Uterus (tissue), 4 donors: Measurements from ENCODE around the gene ZPLD1. TPM values are rescaled to one million over a fixed set of nuclear protein-coding genes. Genes with fewer than 3 reads are reported as not detected.

Source experiments
- DNase-seq, 2 donors: peaks; one replicate each; pipeline ENCODE4 v3.0.0-alpha.2; 2019 to 2020
- H3K27ac ChIP-seq, 2 donors: fragments of 200-600 bp; sonication (generic); 1 replicate in 1 of 2; 2 replicates in 1 of 2; pipeline ENCODE4 v1.5.1; 2016 to 2018
- H3K27me3 ChIP-seq, 2 donors: fragments of 200-600 bp; sonication (generic); one replicate each; pipeline ENCODE4 v1.5.1; 2018 to 2019; ENCODE audit warnings: control low read depth in 1 of 2
- H3K36me3 ChIP-seq, 2 donors: fragments of 200-600 bp; sonication (generic); one replicate each; pipeline ENCODE4 v1.5.1; 2019; ENCODE audit warnings: control low read depth in 1 of 2
- H3K4me1 ChIP-seq, 2 donors: fragments of 200-600 bp; sonication (generic); one replicate each; pipeline ENCODE4 v1.5.1; 2018 to 2019; ENCODE audit warnings: control low read depth in 1 of 2
- H3K4me3 ChIP-seq, 2 donors: fragments of 200-600 bp; sonication (generic); 1 replicate in 1 of 2; 2 replicates in 1 of 2; pipeline ENCODE4 v1.5.1; 2018 to 2019; ENCODE audit warnings: mild to moderate bottlenecking in 1 of 2
- H3K9me3 ChIP-seq, 2 donors: fragments of 200-600 bp; sonication (generic); one replicate each; pipeline ENCODE4 v1.5.1; 2019; ENCODE audit warnings: control low read depth in 1 of 2
- POLR2A ChIP-seq, 2 donors: fragments of 450-650 bp; IDR thresholded peaks; one replicate each; pipeline ENCODE4 v1.6.1; 2016; ENCODE audit warnings: antibody characterized with exemption in 2 of 2, mild to moderate bottlenecking in 1 of 2, moderate library complexity in 1 of 2
- intact Hi-C: fragments of 100-400 bp; cut with DNase I; formaldehyde crosslinking; loops from one replicate; pipeline ENCODE4 v1.15.1; 2023; ENCODE audit warnings: low total_unique reads
- total RNA-seq, 4 donors: library from RNA; depleted of rRNA in 3 of 4; stranded (reverse); fragments of >200 nt in 3 of 4; gene quantifications; one replicate each; pipeline versions ENCODE4 v1.1.0 to v1.2.4, GENCODE V29; 2014 to 2023
- TF ChIP-seq, protein P1 (sequence below), 4 experiments: fragments of 200-600 bp in 2 of 4; fragments of 450-650 bp in 2 of 4; sonication (generic) in 2 of 4; IDR thresholded peaks; one replicate each; pipeline ENCODE4 v1.5.1; 2016 to 2019; ENCODE audit warnings: antibody characterized with exemption in 4 of 4, mild to moderate bottlenecking in 2 of 4, moderate library complexity in 1 of 4
- donor health status: DM: yes; HTN: yes; CAD: no.

ZPLD1 gene
- total RNA-seq, 4 donors from 2014 or later, result 0.07 TPM; not detected in 3

DNA sequence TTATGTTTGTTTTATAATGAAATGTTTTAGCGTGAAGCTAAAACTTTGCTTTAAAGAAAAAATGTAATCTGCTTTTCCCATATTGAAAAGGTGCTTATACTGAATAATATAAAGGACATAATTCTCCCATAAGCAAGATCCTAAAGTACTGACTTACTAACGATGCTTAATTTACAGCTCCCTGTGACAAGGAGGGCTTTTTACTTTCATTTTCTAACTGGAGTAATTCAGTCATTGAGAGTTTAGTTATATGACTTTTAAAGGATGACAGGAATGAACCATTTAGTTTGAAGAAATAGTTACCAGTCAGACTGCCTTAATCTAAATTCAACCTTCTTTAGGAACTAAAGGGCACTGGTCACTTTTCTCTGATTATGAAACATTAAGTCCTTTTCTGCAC lies 19.3 kb upstream of the ZPLD1 start:
- Histone ChIP-seq H3K27ac (no peak overlapping the region), H3K36me3 (no peaks in the 10 kb centered on the region), H3K27me3 (no peaks in the 10 kb centered on the region), H3K9me3 (no peaks in the 10 kb centered on the region), H3K4me1 (no peaks in the 10 kb centered on the region), H3K4me3 (peak overlapping the region in 1 of 2 donors; percentile 12)
- intact Hi-C loops, result no loop called here
- TF ChIP-seq, protein P1, sequence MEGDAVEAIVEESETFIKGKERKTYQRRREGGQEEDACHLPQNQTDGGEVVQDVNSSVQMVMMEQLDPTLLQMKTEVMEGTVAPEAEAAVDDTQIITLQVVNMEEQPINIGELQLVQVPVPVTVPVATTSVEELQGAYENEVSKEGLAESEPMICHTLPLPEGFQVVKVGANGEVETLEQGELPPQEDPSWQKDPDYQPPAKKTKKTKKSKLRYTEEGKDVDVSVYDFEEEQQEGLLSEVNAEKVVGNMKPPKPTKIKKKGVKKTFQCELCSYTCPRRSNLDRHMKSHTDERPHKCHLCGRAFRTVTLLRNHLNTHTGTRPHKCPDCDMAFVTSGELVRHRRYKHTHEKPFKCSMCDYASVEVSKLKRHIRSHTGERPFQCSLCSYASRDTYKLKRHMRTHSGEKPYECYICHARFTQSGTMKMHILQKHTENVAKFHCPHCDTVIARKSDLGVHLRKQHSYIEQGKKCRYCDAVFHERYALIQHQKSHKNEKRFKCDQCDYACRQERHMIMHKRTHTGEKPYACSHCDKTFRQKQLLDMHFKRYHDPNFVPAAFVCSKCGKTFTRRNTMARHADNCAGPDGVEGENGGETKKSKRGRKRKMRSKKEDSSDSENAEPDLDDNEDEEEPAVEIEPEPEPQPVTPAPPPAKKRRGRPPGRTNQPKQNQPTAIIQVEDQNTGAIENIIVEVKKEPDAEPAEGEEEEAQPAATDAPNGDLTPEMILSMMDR (IDR thresholded peaks at IDR 0.05), result no peak
- no peak for TF ChIP-seq POLR2A (IDR thresholded peaks at IDR 0.05)
- no peak for DNase-seq

DNA sequence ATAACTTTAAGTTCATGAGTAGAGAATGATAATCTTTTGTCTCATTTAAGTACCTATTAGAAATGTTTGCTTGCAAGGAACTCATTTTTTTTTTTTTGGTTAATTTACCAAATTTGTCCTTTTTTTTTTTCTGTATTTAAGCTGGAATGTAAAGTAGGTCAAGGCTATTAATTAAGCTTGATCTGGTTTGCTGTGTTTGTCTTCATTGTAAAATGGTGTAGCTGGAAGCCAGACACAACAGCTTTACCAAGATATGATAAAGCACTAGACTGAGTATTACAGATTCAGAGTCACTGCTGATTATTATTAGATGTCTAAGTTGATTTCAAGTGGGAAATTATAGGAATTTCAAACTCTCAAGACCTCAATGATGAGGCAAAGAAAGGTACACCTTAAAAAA lies 15.0 kb upstream of the ZPLD1 start:
- no peak for DNase-seq
- Histone ChIP-seq H3K27ac (no peak overlapping the region), H3K36me3 (no peaks in the 10 kb centered on the region), H3K9me3 (no peaks in the 10 kb centered on the region), H3K27me3 (no peaks in the 10 kb centered on the region), H3K4me3 (no peak overlapping the region), H3K4me1 (no peaks in the 10 kb centered on the region)
- intact Hi-C loops, result no loop called here
- TF ChIP-seq, protein P1 (IDR thresholded peaks at IDR 0.05), result no peak
- TF ChIP-seq POLR2A (IDR thresholded peaks at IDR 0.05), result no peak

GRCh38 chr3:102441832-102442231 lies 7.0 kb downstream of the ZPLD1 start:
- Histone ChIP-seq H3K27ac (no peak overlapping the region), H3K27me3 (no peaks in the 10 kb centered on the region), H3K4me3 (no peak overlapping the region), H3K9me3 (no peaks in the 10 kb centered on the region), H3K36me3 (no peaks in the 10 kb centered on the region), H3K4me1 (no peaks in the 10 kb centered on the region)
- no peak for DNase-seq
- intact Hi-C loops, result no loop called here
- TF ChIP-seq POLR2A (IDR thresholded peaks at IDR 0.05), result no peak
- TF ChIP-seq, protein P1 (IDR thresholded peaks at IDR 0.05), result no peak

- H3K9me3 ChIP-seq, result no peaks in the 10 kb centered on the region
- no peaks in the 10 kb centered on the region for H3K4me1 ChIP-seq
- no peaks in the 10 kb centered on the region for H3K36me3 ChIP-seq
- H3K27me3 ChIP-seq, result no peaks in the 10 kb centered on the region
- TF ChIP-seq, protein P1 (IDR thresholded peaks at IDR 0.05), result no peak
- no peak for TF ChIP-seq POLR2A (IDR thresholded peaks at IDR 0.05)
- intact Hi-C loops, result no loop called here
- no peak for DNase-seq
- H3K27ac ChIP-seq, result no peak overlapping the region
- H3K4me3 ChIP-seq, result no peak overlapping the region
Measured at GRCh38 chr3:102443021-102443420, 8.2 kb downstream of the ZPLD1 start.

DNA sequence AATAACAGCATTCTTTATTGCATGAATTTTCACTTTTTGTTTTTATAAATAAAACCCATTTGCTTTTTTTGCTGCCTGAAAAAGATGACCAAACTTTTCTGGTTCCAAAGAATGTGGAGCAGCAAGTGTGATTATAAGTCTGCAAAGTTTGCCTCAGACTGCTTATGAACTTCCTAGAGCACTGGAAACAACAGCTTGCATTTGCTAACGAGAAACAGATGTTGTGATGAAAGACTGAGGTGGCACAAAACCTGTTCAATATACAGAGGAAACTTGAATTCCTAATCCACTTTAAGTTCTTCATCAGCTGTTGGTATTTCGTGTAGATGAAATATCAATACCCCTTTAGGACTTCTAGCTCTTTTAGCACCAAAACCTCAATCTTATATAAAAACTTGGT lies 9.3 kb downstream of the ZPLD1 start:
- DNase-seq, result no peak
- TF ChIP-seq, protein P1 (IDR thresholded peaks at IDR 0.05), result no peak
- intact Hi-C loops, result no loop called here
- H3K9me3 ChIP-seq, result no peaks in the 10 kb centered on the region
- H3K4me1 ChIP-seq, result no peaks in the 10 kb centered on the region
- no peak overlapping the region for H3K4me3 ChIP-seq
- H3K27me3 ChIP-seq, result no peaks in the 10 kb centered on the region
- no peak overlapping the region for H3K27ac ChIP-seq
- no peaks in the 10 kb centered on the region for H3K36me3 ChIP-seq
